ENCODE measurements around the gene AIF1L.
"Not testable (repeated sequence)": the region's sequence is repeated elsewhere in the genome, so short reads cannot be mapped to it uniquely, and the experiment has no call there.

Gene AIF1L

GRCh38 chr9:131144201-131144600, 47.9 kb downstream of the AIF1L start:
- no peak for DNase-seq (ENCODE audit: extremely low read depth, low read depth)
- no peak for TF ChIP-seq CTCF (IDR thresholded peaks at IDR 0.05; ENCODE audit: low read depth, low read length)

- DNase-seq (ENCODE audit: extremely low read depth, low read depth): no peak
These were observed 48.9 kb downstream of the AIF1L start for GRCh38 chr9:131145245-131145644.

GRCh38 chr9:131146186-131146585, 49.9 kb downstream of the AIF1L start:
- no peak for TF ChIP-seq CTCF (IDR thresholded peaks at IDR 0.05; ENCODE audit: low read depth, low read length)

More at GRCh38 chr9:131145245-131145644, 48.9 kb downstream of the AIF1L start:
- no peak for TF ChIP-seq CTCF (IDR thresholded peaks at IDR 0.05; ENCODE audit: low read depth, low read length)

GRCh38 chr9:131148276-131148675, 51.9 kb downstream of the AIF1L start:
- DNase-seq (ENCODE audit: extremely low read depth, low read depth): no peak
- TF ChIP-seq CTCF (IDR thresholded peaks at IDR 0.05; ENCODE audit: low read depth, low read length): no peak

More at GRCh38 chr9:131146186-131146585, 49.9 kb downstream of the AIF1L start:
- no peak for DNase-seq (ENCODE audit: extremely low read depth, low read depth)

GRCh38 chr9:131148966-131149687, 52.8 kb downstream of the AIF1L start:
- no peak for DNase-seq (ENCODE audit: extremely low read depth, low read depth)
- TF ChIP-seq CTCF (IDR thresholded peaks at IDR 0.05; ENCODE audit: low read depth, low read length): no peak

GRCh38 chr9:131149688-131150053, 53.3 kb downstream of the AIF1L start:
- no peak for DNase-seq (ENCODE audit: extremely low read depth, low read depth)
- TF ChIP-seq CTCF (IDR thresholded peaks at IDR 0.05; ENCODE audit: low read depth, low read length): no peak

GRCh38 chr9:131153595-131153994, 57.3 kb downstream of the AIF1L start:
- DNase-seq (ENCODE audit: extremely low read depth, low read depth): no peak
- no peak for TF ChIP-seq CTCF (IDR thresholded peaks at IDR 0.05; ENCODE audit: low read depth, low read length)

GRCh38 chr9:131158673-131159072, 62.3 kb downstream of the AIF1L start:
- not testable (repeated sequence) for DNase-seq (ENCODE audit: extremely low read depth, low read depth)

All from AG09319 (cell line).